ENCODE measurements around the gene MAP3K19.
"Not testable (repeated sequence)": the region's sequence is repeated elsewhere in the genome, so short reads cannot be mapped to it uniquely, and the experiment has no call there.

The MAP3K19 gene

DNA sequence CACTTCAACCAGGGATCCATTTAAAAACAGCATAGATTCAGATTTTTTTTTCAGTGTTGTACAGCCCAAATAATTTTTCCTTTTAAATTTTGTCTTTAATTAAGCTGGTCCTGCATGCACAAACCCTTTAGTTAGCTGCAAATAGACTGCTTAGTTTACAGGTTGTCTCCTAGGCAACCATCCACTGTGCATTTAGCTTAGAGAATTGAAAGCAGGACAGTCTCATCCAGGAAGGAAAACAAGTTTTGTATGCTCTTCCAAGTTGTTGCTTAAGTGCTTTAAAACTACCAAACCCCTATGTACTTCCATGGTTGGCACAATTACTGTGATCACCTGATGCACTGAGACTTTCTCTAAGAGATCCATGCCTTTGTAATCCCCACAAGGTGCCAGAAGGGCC, at the start of gene MAP3K19:
Gene MAP3K19 (minus strand): TSS at position 148 of the 400 bp plus-strand sequence. CDS start 22,800 bp downstream, outside the sequence.
- no peak for DNase-seq (ENCODE audit: low read depth in 2 of 2)

DNA sequence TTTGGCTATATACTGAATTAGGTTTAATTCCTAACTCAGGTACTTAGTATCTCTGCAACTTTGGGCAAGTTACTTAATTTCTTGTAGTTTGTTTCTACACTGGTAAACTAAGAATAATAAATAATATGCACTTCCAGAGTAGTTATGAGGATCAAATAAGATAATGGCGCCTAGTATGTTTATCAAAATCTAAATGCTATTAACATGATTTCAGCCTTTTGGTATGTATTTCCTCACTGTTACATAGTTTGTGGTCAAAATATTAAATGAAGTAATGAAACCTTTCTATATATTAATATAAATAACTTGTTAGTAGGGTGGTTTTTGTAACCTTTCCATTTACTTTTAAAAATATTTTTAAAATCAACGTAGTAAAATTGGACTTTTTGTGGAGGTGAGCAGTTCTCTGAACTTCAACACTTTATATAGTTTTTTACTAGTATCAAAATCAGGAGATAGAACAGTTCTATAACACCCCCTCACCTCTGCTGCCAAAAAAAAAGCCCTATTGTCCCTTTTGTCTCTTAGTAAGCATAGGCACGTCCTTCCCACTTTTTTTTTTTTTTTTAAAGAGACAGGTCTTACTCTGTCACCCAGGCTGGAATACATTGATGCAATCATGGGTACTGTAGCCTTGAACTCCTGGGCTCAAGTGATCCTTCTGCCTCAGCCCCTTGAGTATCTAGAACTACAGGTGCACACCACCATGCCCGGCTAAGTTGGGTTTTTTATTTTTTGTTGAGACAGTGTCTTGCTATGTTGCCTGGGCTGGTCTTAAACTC, 49.6 kb upstream of the MAP3K19 start:
- DNase-seq (ENCODE audit: low read depth in 2 of 2), result no peak

DNA sequence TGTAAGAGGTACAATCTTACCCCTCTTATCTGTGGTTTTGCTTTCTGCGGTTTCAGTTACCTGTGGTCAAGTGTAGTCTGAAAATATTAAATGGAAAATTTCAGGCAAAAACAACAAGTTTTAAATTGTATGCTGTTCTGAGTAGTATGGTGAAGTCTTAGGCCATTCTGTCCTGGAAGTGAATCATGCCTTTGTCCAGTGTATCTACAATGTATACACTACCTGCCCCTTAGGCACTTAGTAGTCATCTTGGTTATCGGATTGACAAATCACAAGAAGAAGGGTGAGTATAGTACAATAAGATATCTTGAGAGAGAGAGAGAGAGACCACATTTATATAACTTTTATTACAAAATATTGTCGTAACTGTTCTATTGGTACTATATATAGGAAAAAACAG, 48.3 kb upstream of the MAP3K19 start:
- DNase-seq (ENCODE audit: low read depth in 2 of 2), result no peak

GRCh38 chr2:135094508-135094907, 47.3 kb upstream of the MAP3K19 start:
- no peak for DNase-seq (ENCODE audit: low read depth in 2 of 2)

DNA sequence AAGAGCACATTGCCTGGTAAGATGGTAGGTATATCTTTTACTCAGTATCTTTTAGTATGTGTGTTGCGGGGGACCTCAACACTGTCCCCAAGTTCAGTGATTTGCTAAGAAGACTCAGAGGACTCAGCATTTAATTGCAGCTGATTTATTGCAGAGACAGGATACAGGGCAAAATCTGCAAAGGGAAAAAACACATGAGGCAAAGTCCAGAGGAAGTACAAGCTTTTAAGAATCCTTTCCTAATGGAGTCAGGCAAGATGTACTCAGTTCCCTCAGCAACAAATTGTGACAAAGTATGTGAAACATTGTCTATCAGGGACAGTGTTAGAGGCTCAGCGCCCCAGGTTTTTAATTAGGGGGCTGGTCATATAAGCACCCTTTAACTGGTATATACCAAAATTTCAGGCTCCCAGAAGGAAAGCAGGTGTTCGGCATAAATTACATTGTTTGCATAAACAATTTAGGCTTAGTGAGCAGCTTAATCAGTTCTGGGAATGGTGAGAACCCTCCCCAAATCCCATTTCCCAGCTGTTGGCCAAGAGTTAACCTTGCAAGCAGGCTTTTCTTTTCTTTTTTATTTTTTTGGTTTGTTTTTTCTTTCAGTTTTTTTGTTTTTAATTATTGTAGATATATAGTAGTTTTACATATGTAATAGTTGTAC, 46.6 kb upstream of the MAP3K19 start:
- DNase-seq (ENCODE audit: low read depth in 2 of 2), result no peak

DNA sequence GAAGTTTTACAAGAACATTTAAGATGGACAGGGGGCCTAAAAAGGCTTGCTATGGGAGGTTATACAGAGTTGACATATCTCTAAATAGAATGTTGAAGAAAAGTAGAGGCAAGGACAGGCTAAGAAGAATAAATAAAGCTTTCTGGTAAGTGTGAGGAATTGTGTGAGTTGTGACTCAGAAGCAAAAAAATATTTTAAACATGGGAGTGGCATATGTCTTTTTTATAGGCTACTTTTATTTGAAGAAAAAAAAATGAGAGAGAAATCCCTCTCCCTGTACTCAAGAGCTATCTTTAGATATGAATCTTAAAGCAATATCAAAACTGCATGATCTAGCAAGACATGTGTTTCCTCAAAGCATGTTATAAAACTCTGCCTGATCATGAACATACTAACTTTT, 45.9 kb upstream of the MAP3K19 start:
- no peak for DNase-seq (ENCODE audit: low read depth in 2 of 2)

- DNase-seq (ENCODE audit: low read depth in 2 of 2), result no peak
These were observed 44.4 kb upstream of the MAP3K19 start for GRCh38 chr2:135091681-135092080.

- DNase-seq (ENCODE audit: low read depth in 2 of 2), result not testable (repeated sequence)
These were observed 42.4 kb upstream of the MAP3K19 start for GRCh38 chr2:135089597-135089996.

- DNase-seq (ENCODE audit: low read depth in 2 of 2), result no peak
These were observed 39.0 kb upstream of the MAP3K19 start for GRCh38 chr2:135086222-135086621.

DNA sequence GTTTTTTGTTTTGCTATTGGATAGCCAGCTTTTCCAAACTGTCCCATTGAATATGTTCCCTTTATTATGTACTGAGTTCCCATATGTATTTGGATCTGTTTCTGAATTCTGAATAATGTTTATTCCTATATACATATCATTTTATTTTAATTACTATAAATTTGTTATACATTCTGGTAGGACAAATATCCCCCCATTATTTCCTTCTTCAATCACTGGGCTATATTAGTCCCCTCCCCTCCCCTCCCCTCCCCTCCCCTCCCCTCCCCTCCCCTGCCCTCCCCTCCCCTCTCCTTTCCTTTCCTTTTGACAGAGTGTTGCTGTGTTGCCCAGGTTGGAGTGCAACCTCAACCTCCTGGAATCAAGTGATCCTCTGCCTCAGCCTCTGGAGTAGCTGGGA, 31.2 kb upstream of the MAP3K19 start:
- no peak for DNase-seq (ENCODE audit: low read depth in 2 of 2)

- no peak for DNase-seq (ENCODE audit: low read depth in 2 of 2)
These were observed 29.3 kb upstream of the MAP3K19 start for GRCh38 chr2:135076556-135076955.

DNA sequence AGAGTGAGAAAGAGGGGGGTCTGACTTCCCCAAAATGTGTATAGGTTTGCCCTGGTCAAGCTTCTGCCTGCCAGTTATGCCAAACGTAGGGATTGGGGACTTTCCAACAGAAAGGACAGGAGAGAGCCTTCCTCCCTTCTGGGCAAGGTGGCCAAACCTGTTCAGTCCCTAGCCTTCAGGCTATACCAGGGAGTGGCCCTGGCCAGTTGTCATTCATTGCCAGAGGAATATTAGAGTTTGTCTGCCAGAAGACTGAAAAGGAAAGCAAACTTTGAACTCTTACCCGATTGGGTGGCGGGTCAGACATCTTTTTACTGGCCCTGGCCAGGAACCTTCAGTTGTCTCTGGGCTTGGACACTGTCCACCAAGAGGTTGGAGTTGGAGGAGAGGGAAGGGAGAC, 27.0 kb upstream of the MAP3K19 start:
- DNase-seq (ENCODE audit: low read depth in 2 of 2), result no peak

- no peak for DNase-seq (ENCODE audit: low read depth in 2 of 2)
These were observed 25.1 kb upstream of the MAP3K19 start for GRCh38 chr2:135072125-135072997.

- no peak for DNase-seq (ENCODE audit: low read depth in 2 of 2)
These were observed 19.5 kb upstream of the MAP3K19 start for GRCh38 chr2:135066710-135067109.

- DNase-seq (ENCODE audit: low read depth in 2 of 2), result no peak
These were observed 16.9 kb upstream of the MAP3K19 start for GRCh38 chr2:135064149-135064548.

DNA sequence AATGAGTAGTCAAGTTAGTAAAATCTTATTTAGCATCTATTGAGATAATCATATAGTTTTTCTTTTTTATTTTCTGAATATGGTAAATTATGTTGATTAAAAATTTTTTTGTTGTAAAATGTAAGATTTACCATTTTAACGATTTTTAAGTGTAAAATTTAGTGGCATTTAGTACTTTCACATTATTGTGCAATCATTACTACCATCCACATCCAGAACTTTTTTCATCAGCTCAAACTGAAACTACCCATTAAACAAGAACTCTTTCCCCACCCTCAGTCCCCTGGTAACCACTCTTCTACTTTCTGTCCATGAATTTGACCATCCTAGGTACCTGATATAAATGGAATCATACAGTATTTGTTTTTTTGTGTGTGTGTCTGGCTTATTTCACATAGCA, 16.0 kb upstream of the MAP3K19 start:
- DNase-seq (ENCODE audit: low read depth in 2 of 2), result no peak

GRCh38 chr2:135059577-135059976, 12.3 kb upstream of the MAP3K19 start:
- DNase-seq (ENCODE audit: low read depth in 2 of 2), result no peak

DNA sequence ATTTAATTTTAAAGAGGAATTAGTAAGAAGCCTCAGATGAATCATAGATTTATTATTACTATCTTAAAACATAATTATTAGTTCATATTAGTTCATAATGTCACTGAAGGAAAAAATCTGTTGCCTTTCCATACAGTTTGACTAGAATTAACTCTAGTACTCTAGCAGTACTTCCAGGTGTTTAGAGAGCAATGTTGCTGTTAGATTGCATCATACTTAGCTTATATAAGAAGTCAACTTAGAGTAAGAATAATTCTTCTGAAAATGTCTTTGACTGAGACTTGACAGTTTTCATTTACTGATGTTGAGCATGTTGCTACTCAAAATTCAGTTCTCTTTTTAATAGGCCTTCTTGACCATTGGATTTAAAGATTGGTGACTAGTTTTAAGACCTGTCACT, 9.5 kb upstream of the MAP3K19 start:
- DNase-seq (ENCODE audit: low read depth in 2 of 2), result no peak

DNA sequence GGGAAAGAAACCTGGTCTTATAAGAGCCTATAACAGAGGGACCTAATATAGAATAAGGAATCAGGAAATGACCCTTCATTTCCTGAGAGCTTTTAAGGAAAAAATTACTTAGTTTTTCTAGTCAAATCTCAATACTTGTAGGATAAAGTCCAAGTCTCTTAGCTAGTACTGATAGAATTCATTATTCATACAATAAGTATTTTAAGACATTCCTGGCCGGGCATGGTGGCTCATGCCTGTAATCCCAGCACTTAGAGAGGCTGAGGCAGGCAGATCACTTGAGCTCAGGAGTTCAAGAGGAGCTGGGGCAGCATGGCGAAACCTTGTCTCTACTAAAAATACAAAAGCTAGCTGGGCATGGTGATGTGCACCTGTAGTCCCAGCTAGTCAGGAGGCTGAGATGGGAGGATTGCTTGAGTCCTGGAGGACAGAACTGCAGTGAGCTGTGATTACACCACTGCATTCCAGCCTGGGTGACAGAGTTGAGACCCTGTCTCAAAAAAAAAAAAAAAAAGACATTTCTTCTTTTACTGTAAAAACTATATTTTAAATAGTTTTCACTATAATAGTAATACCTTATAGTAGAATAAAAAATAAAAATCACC, 8.0 kb upstream of the MAP3K19 start:
- DNase-seq (ENCODE audit: low read depth in 2 of 2), result no peak

- DNase-seq (ENCODE audit: low read depth in 2 of 2), result peak; percentile 5 to 7
These were observed 5.8 kb upstream of the MAP3K19 start for GRCh38 chr2:135052997-135053474.

DNA sequence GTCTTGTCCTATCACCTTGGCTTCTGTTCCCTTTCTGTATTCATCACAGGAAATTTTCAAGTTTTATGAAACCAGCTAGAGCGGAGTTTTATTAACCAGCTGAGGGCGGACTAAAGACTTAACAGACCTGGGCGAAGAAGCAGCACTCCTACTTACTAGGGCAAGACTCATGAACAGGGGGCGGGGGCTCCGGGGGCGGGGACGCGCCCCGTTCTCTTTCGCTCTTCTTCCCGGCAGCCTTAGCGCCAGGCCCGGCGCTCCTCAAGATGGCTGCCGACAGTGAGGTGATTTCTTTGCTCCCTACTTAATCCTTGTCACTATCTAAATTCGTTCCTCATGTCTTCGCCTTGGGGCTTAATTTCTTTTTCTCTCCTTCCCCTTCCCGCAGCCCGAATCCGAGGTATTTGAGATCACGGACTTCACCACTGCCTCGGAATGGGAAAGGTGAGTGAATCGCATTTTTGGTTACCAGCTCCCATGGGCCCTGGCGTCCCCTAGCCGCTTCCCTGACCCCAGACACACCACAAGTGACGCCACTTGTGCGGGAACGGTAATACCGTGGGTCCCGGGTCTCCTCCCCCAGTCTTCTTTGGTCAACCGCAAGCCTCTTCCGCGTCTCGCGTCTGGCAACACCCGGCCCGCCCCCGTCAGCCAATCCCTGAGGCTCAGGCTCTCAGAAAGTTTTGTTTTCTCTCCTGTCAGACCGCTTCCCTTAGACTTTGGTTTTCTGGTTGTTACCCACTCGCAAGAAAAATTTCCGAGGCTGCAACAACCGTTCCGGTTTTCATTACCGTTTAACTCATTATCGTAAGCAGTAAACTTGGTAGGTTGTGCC, 5.0 kb upstream of the MAP3K19 start, which contains the start of gene RAB3GAP1:
Gene RAB3GAP1 (plus strand): TSS at position 251 of the 835 bp plus-strand sequence. CDS start 16 bp downstream, at position 267.
- peak; percentile 85 to 88 for DNase-seq (ENCODE audit: low read depth in 2 of 2)

Data from stimulated activated CD4-positive, alpha-beta T cell treated with anti-CD3 and anti-CD28 coated beads, Interleukin-15, amount 100 ng/mL, for 48 hours (primary cell).